OCI-LY1 (cell line): Measurements from ENCODE around the gene IFT43.
A peak's percentile ranks its signal among the peaks of the same experiment; 100 is the strongest.

ENCODE experiments used
- H2AFZ ChIP-seq: fragments of 200-600 bp; sonication (generic), shearing (Covaris generic); 2 replicates; pipeline ENCODE4 v1.6.0; 2014; ENCODE audit warnings: antibody characterized with exemption, mild to moderate bottlenecking, low read length
- H3F3A ChIP-seq: fragments of 200-600 bp; sonication (generic), shearing (Covaris generic); 2 replicates; pipeline ENCODE4 v1.6.0; 2014; ENCODE audit warnings: mild to moderate bottlenecking, antibody characterized with exemption, low read length, moderate library complexity; ENCODE audit not compliant: insufficient read depth
- H3K27ac ChIP-seq: fragments of 200-600 bp; sonication (generic); 2 replicates; pipeline ENCODE4 v1.5.1; 2014; ENCODE audit warnings: low read length, mixed run types, mild to moderate bottlenecking, low read depth; ENCODE audit not compliant: poor library complexity, severe bottlenecking
- H3K27me3 ChIP-seq: fragments of 200-600 bp; sonication (generic); 2 replicates; pipeline ENCODE4 v1.6.0; 2014; ENCODE audit warnings: antibody characterized with exemption, mild to moderate bottlenecking, low read length, moderate library complexity; ENCODE audit not compliant: insufficient read depth
- H3K36me3 ChIP-seq: fragments of 200-600 bp; sonication (generic); 2 replicates; pipeline ENCODE4 v1.6.1; 2014; ENCODE audit warnings: mild to moderate bottlenecking, antibody characterized with exemption, low read length, moderate library complexity, mixed read lengths; ENCODE audit not compliant: insufficient read depth
- H3K4me1 ChIP-seq: fragments of 200-600 bp; sonication (generic); 2 replicates; pipeline ENCODE4 v1.5.1; 2014; ENCODE audit warnings: mild to moderate bottlenecking, low read length, moderate library complexity; ENCODE audit not compliant: insufficient read depth, severe bottlenecking
- H3K4me2 ChIP-seq: fragments of 200-600 bp; sonication (generic), shearing (Covaris generic); 2 replicates; pipeline ENCODE4 v1.6.1; 2014; ENCODE audit warnings: low read length
- H3K4me3 ChIP-seq: fragments of 200-600 bp; sonication (generic); 2 replicates; pipeline ENCODE4 v1.5.1; 2014; ENCODE audit warnings: low read length, low read depth, mild to moderate bottlenecking, mixed read lengths; ENCODE audit not compliant: poor library complexity, severe bottlenecking
- H3K79me2 ChIP-seq: fragments of 200-600 bp; shearing (Covaris generic); 2 replicates; pipeline ENCODE4 v1.6.1; 2016; ENCODE audit warnings: mixed run types, low read length, mixed read lengths; ENCODE audit not compliant: insufficient read depth
- H3K9ac ChIP-seq: fragments of 200-600 bp; sonication (generic), shearing (Covaris generic); 2 replicates; pipeline ENCODE4 v1.6.1; 2014; ENCODE audit warnings: mild to moderate bottlenecking, low read length, mixed read lengths
- H3K9me2 ChIP-seq: fragments of 200-600 bp; sonication (generic), shearing (Covaris generic); 2 replicates; pipeline ENCODE4 v1.6.1; 2014; ENCODE audit warnings: low read depth, mild to moderate bottlenecking, low read length, mixed read lengths
- H3K9me3 ChIP-seq: fragments of 200-600 bp; shearing (Covaris generic); 2 replicates; pipeline ENCODE4 v1.6.1; 2014; ENCODE audit warnings: low read length, mixed read lengths
- H4K20me1 ChIP-seq: fragments of 200-600 bp; sonication (generic), shearing (Covaris generic); 2 replicates; pipeline ENCODE4 v1.6.0; 2016; ENCODE audit warnings: mild to moderate bottlenecking, low read length; ENCODE audit not compliant: insufficient read depth
- CTCF ChIP-seq: fragments of 200-600 bp; sonication (generic), shearing (Covaris generic); IDR thresholded peaks from 2 replicates; pipeline ENCODE4 v1.5.1; 2017; ENCODE audit warnings: mild to moderate bottlenecking, antibody characterized with exemption, low read length, moderate library complexity, mixed read lengths
- EZH2 ChIP-seq: fragments of 200-600 bp; sonication (generic), shearing (Covaris generic); IDR thresholded peaks from 2 replicates; pipeline ENCODE4 v1.8.0; 2017; ENCODE audit warnings: borderline replicate concordance, mixed run types, mild to moderate bottlenecking, antibody characterized with exemption, low read length, moderate library complexity, mixed read lengths

IFT43 gene

GRCh38 chr14:75991753-75992152, 6.2 kb downstream of the IFT43 start:
- Histone ChIP-seq H3K9me3 (no peaks in the 10 kb centered on the region), H3K9me2 (no peaks in the 10 kb centered on the region), H3K27me3 (no peaks in the 10 kb centered on the region), H3K79me2 (no peaks in the 10 kb centered on the region), H3K9ac (no peak overlapping the region), H3K4me1 (peaks cover 8% of the 10 kb centered on the region), H3K4me3 (no peak overlapping the region), H3K36me3 (no peaks in the 10 kb centered on the region), H4K20me1 (no peaks in the 10 kb centered on the region), H3K4me2 (no peak overlapping the region), H3K27ac (no peak overlapping the region), H3F3A (no peaks in the 10 kb centered on the region), H2AFZ (no peak overlapping the region)
- TF ChIP-seq CTCF = no peak
- no peak for TF ChIP-seq EZH2

- no peaks in the 10 kb centered on the region for H3K9me2 ChIP-seq
- peaks cover 8% of the 10 kb centered on the region for H3K4me1 ChIP-seq
- no peaks in the 10 kb centered on the region for H3K79me2 ChIP-seq
- H3K9me3 ChIP-seq = no peaks in the 10 kb centered on the region
- TF ChIP-seq CTCF (peak; percentile 31; the same call in 1 of the 2 replicates), EZH2 (no peak)
- H3K27me3 ChIP-seq = no peaks in the 10 kb centered on the region
- H3K36me3 ChIP-seq = no peaks in the 10 kb centered on the region
- no peaks in the 10 kb centered on the region for H3F3A ChIP-seq
- H3K4me3 ChIP-seq = no peak overlapping the region
- H3K27ac ChIP-seq = no peak overlapping the region
- no peak overlapping the region for H2AFZ ChIP-seq
- no peak overlapping the region for H3K9ac ChIP-seq
- H4K20me1 ChIP-seq = no peaks in the 10 kb centered on the region
- no peak overlapping the region for H3K4me2 ChIP-seq
Measured at GRCh38 chr14:75993567-75994041, 8.0 kb downstream of the IFT43 start.

- Histone ChIP-seq H4K20me1 (no peaks in the 10 kb centered on the region), H3K36me3 (peaks cover 1% of the 10 kb centered on the region; the same call in 1 of the 2 replicates), H3K9me2 (no peaks in the 10 kb centered on the region), H3F3A (no peaks in the 10 kb centered on the region), H3K27ac (no peak overlapping the region), H3K27me3 (no peaks in the 10 kb centered on the region), H3K79me2 (no peaks in the 10 kb centered on the region), H3K9me3 (no peaks in the 10 kb centered on the region), H3K4me3 (no peak overlapping the region), H3K4me1 (peaks cover 8% of the 10 kb centered on the region), H3K9ac (no peak overlapping the region), H3K4me2 (no peak overlapping the region), H2AFZ (no peak overlapping the region)
- no peak for TF ChIP-seq CTCF
- no peak for TF ChIP-seq EZH2
Measured at GRCh38 chr14:75995372-75996041, 9.9 kb downstream of the IFT43 start.
